Activated gamma-delta T cell treated with Interleukin-2 at 50 U/mL for 16 hours (primary cell): Measurements from ENCODE around the gene RAB38.

Experiments
- DNase-seq: peaks from one replicate; pipeline ENCODE4 v3.0.0-alpha.2; 2020

The RAB38 gene

DNA sequence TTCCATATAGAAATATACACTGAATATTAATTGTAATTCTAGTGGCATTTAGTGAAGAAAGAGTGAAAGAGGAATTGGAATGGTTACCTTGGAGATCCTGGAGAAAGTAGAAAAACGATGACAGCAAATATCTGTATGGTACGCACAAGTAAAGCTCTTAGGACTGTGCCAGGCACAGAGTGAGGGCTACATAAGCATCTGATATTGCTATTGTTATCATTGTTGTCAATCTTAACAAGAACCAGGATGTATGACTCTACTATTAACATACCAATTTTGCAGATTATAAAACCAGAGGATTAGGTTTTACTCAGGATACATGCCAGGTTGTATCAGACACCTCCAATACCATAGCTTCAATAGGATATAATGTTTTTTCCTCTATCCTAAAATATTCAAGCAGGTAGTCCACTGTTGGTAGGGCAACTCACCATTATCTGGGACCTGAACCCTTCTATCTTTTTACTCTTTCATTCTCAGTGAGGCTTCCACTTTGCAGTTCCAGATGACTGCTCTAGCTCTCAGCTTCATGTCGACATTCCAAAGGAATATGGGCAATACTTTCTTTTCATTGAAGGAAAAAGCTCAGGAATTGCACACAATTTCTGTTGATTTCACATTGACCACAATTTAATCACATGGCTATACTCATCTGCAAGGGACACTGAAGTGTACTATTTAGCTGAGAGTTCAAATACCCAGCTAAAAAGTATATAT lies 73.2 kb downstream of the RAB38 start:
- no peak for DNase-seq

DNA sequence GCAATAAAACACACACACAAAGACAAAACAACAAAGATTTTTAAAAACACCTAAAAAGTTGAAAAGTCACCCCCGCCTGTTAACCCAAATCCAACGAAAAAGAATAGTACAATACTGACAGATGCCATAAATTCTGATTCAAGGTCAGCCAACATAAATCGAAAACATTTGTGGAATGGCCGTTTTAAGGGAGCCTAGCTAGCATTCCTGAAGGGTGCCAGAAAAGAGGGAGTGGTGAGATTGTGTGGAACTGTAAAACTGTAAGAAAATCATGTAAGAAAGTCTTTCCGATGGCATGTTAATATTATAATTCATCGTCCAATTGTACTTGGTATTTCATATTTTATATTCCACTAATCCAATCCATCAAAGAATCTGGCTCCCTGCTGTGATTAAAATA lies 75.1 kb downstream of the RAB38 start:
- no peak for DNase-seq

DNA sequence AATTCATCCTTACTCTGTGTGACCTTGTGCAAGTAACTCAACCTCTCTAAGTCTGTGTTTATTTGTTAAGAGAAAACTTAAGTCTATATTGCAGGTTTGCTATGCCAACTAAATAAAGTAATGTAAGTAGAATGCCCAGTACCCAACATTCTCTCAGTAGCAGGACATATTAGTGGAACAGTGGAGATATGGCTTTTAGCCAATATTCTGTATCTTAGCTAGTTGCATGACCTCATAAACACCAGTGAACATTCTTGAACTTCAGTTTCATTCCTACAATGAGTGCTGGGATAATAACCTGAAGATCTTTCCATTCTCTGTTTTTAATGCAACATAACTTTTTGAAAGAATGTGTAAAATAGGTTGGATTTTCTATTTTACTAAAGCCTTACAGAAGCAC lies 77.0 kb downstream of the RAB38 start:
- no peak for DNase-seq

- DNase-seq, result no peak
These were observed 86.1 kb downstream of the RAB38 start for GRCh38 chr11:88089134-88089533.

- DNase-seq, result no peak
These were observed 87.9 kb downstream of the RAB38 start for GRCh38 chr11:88087337-88087736.

DNA sequence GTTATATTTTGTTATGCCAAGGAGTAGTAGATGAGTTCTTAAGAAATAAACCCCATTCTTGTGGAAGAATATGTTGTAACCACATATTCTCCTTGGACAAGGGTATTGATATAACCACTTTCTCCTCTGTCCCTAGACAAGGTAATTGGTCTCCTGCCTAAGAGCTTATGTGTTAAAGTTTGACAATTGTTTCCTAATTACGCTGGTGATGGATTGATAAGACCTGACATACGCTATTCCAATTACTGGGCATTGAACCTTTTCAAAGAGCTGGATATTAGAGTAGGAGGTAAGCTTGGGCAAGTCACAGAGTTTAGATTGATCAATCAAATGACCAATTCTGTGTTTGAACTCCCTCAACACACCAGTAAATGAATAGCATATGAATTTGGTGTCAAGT lies 88.9 kb downstream of the RAB38 start:
- no peak for DNase-seq

DNA sequence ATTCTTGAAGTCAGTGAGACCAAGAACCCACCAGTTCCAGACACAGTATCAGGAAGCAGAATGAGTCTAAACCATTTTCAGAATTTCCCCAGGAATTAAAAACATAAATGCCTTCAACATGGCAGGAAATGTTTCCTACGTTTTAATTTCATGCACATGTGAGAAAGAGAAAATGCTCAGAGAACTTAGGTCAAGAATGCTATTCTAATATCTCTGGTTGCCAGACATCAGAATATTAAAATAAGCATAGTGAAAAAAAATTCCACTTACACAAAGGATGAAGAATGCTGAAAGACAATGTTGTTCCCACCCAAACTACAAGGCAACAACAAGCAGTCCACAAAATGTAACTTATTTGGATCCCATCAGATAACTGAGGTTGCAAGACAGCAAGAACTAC lies 104.8 kb downstream of the RAB38 start:
- DNase-seq, result no peak

- DNase-seq, result no peak
These were observed 106.2 kb downstream of the RAB38 start for GRCh38 chr11:88068848-88069554.

- no peak for DNase-seq
These were observed 109.2 kb downstream of the RAB38 start for GRCh38 chr11:88066090-88066489.

DNA sequence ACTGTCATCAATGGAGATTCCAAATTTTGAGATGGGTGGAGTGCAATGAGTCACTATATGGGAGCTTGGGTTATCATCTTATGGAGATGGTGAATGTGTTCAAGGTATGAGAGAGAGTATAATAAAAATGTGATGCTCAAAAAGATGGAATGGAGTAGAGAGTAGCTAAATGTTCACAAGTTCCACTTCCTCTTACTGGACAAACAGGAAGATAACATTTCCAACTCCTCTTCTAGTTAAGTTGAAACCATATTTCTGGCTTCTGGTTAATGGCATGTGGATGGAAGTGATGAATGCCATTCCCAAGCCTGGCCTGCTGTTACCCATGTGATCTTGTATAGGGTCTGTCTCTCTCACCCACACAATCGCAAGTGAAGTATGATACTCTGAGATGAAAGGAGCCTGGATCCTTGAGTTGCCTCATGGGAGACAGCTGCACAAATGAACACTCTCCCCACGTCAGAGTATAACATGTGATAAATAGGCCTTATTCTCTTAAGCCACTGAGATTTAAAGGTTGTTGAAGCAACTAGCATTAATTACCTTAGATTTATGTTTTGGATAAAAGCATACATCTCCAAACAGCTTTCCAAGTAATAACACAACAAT lies 111.0 kb downstream of the RAB38 start:
- no peak for DNase-seq
